ENCODE measurements around the gene ZNF100. TPM values are rescaled to one million over a fixed set of nuclear protein-coding genes. Genes with fewer than 3 reads are reported as not detected.
"Not testable (repeated sequence)": the region's sequence is repeated elsewhere in the genome, so short reads cannot be mapped to it uniquely, and the experiment has no call there.

The ZNF100 gene
- total and polyA plus RNA-seq, 2 donors (not counting 1 experiment from before 2014, with no cell fraction given), result 2.3 to 2.4 TPM

- no peak overlapping the region for H3K4me3 ChIP-seq (replicated peaks in 1 of 4; ENCODE audit: control extremely low read depth in 1 of 4, insufficient read depth in 1 of 4, low read depth in 3 of 4, low read length in 4 of 4)
- no peaks in the 10 kb centered on the region for H3K79me2 ChIP-seq (ENCODE audit: control insufficient read depth, insufficient read depth, low read length)
- no peak overlapping the region for H3K4me2 ChIP-seq (ENCODE audit: extremely low read depth, insufficient read depth, low read length)
- H2AFZ ChIP-seq (ENCODE audit: low read length), result no peak overlapping the region
- no peaks in the 10 kb centered on the region for H3K27me3 ChIP-seq (ENCODE audit: control insufficient read depth, insufficient read depth, low read length)
- H3K36me3 ChIP-seq (ENCODE audit: control insufficient read depth, insufficient read depth, low read length), result no peaks in the 10 kb centered on the region
- H4K20me1 ChIP-seq (ENCODE audit: control insufficient read depth, extremely low read depth, insufficient read depth, low read length), result no peaks in the 10 kb centered on the region
- no peak overlapping the region for H3K9ac ChIP-seq (ENCODE audit: insufficient read depth, low read length)
- TF ChIP-seq, protein P1, sequence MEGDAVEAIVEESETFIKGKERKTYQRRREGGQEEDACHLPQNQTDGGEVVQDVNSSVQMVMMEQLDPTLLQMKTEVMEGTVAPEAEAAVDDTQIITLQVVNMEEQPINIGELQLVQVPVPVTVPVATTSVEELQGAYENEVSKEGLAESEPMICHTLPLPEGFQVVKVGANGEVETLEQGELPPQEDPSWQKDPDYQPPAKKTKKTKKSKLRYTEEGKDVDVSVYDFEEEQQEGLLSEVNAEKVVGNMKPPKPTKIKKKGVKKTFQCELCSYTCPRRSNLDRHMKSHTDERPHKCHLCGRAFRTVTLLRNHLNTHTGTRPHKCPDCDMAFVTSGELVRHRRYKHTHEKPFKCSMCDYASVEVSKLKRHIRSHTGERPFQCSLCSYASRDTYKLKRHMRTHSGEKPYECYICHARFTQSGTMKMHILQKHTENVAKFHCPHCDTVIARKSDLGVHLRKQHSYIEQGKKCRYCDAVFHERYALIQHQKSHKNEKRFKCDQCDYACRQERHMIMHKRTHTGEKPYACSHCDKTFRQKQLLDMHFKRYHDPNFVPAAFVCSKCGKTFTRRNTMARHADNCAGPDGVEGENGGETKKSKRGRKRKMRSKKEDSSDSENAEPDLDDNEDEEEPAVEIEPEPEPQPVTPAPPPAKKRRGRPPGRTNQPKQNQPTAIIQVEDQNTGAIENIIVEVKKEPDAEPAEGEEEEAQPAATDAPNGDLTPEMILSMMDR (conservative IDR thresholded peaks at IDR 0.05 in 1 of 2, IDR thresholded peaks at IDR 0.05 in 1 of 2; ENCODE audit: low read depth in 1 of 2, low read length in 2 of 2), result no peak
- TF ChIP-seq EZH2 (IDR thresholded peaks at IDR 0.05; ENCODE audit: low read length, missing control alignments), result no peak
- no peak for DNase-seq (ENCODE audit: low read depth in 2 of 2)
- no peak overlapping the region for H3K27ac ChIP-seq (ENCODE audit: insufficient read depth, low read length)
- H3K9me3 ChIP-seq (ENCODE audit: control insufficient read depth, insufficient read depth, low read depth, low read length), result no peaks in the 10 kb centered on the region
- no peaks in the 10 kb centered on the region for H3K4me1 ChIP-seq (ENCODE audit: control insufficient read depth, extremely low read depth, insufficient read depth, low read length)
These were observed 19.3 kb downstream of the ZNF100 start for GRCh38 chr19:21748088-21748487.

DNA sequence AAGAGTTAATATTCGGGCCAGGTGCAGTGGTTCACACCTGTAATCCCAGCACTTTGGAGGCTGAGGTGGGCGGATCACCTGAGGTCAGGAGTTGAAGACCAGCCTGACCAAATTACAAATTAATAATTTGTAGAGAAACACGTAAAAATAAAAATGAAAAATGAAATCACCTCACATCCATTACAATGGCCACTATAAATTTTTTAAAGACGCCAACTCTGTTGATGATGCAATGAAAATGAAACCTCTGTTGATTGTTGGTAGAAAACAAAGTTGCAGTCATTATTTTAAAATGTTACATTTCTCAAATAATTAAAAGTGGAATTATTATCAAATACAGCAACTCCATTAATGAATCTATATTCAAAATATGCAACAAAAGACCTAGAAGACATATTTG lies 26.8 kb downstream of the ZNF100 start:
- no peaks in the 10 kb centered on the region for H3K79me2 ChIP-seq (ENCODE audit: control insufficient read depth, insufficient read depth, low read length)
- no peaks in the 10 kb centered on the region for H3K36me3 ChIP-seq (ENCODE audit: control insufficient read depth, insufficient read depth, low read length)
- no peak overlapping the region for H3K4me3 ChIP-seq (replicated peaks in 1 of 4; ENCODE audit: control extremely low read depth in 1 of 4, insufficient read depth in 1 of 4, low read depth in 3 of 4, low read length in 4 of 4)
- H3K27ac ChIP-seq (ENCODE audit: insufficient read depth, low read length), result no peak overlapping the region
- TF ChIP-seq, protein P1 (conservative IDR thresholded peaks at IDR 0.05 in 1 of 2, IDR thresholded peaks at IDR 0.05 in 1 of 2; ENCODE audit: low read depth in 1 of 2, low read length in 2 of 2), result no peak
- TF ChIP-seq EZH2 (IDR thresholded peaks at IDR 0.05; ENCODE audit: low read length, missing control alignments), result no peak
- H3K4me2 ChIP-seq (ENCODE audit: extremely low read depth, insufficient read depth, low read length), result no peak overlapping the region
- H4K20me1 ChIP-seq (ENCODE audit: control insufficient read depth, extremely low read depth, insufficient read depth, low read length), result no peaks in the 10 kb centered on the region
- no peak for DNase-seq (ENCODE audit: low read depth in 2 of 2)
- H3K27me3 ChIP-seq (ENCODE audit: control insufficient read depth, insufficient read depth, low read length), result no peaks in the 10 kb centered on the region
- no peak overlapping the region for H2AFZ ChIP-seq (ENCODE audit: low read length)
- H3K9me3 ChIP-seq (ENCODE audit: control insufficient read depth, insufficient read depth, low read depth, low read length), result no peaks in the 10 kb centered on the region
- no peaks in the 10 kb centered on the region for H3K4me1 ChIP-seq (ENCODE audit: control insufficient read depth, extremely low read depth, insufficient read depth, low read length)
- H3K9ac ChIP-seq (ENCODE audit: insufficient read depth, low read length), result no peak overlapping the region

DNA sequence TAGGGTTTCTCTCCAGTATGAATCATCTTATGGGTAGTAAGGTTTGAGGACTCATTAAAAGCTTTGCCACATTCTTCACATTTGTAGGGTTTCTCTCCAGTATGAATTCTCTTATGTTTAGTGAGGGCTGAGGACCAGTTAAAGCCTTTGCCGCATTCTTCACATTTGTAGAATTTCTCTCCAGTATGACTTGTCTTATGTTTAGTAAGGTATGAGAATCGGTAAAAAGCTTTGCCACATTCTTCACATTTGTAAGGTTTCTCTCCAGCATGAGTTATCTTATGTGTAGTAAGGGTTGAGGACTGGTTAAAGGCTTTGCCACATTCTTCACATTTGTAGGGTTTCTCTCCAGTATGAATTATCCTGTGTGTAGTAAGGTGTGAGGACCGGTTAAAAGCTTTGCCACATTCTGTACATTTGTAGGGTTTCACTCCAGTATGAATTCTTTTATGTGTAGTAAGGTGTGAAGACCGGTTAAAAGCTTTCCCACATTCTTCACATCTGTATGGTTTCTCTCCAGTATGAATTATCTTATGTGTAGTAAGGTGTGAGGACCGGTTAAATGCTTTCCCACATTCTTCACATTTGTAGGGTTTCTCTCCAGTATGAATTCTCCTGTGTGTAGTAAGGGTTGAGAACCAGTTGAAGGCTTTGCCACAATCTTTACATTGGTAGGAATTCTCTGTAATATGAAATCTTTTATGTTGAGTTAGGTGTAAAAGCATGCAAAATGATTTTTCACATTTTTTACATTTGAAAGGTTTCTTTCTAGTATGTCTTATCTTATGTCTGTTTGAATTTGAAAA lies 40.2 kb downstream of the ZNF100 start:
- not testable (repeated sequence) for H3K79me2 ChIP-seq (ENCODE audit: control insufficient read depth, insufficient read depth, low read length); DNase-seq (ENCODE audit: low read depth in 2 of 2); H2AFZ ChIP-seq (ENCODE audit: low read length); H3K4me1 ChIP-seq (ENCODE audit: control insufficient read depth, extremely low read depth, insufficient read depth, low read length); H4K20me1 ChIP-seq (ENCODE audit: control insufficient read depth, extremely low read depth, insufficient read depth, low read length); H3K9me3 ChIP-seq (ENCODE audit: control insufficient read depth, insufficient read depth, low read depth, low read length); H3K36me3 ChIP-seq (ENCODE audit: control insufficient read depth, insufficient read depth, low read length); H3K4me2 ChIP-seq (ENCODE audit: extremely low read depth, insufficient read depth, low read length); H3K9ac ChIP-seq (ENCODE audit: insufficient read depth, low read length); H3K27me3 ChIP-seq (ENCODE audit: control insufficient read depth, insufficient read depth, low read length); H3K4me3 ChIP-seq (replicated peaks in 1 of 4; ENCODE audit: control extremely low read depth in 1 of 4, insufficient read depth in 1 of 4, low read depth in 3 of 4, low read length in 4 of 4); H3K27ac ChIP-seq (ENCODE audit: insufficient read depth, low read length)

Data from fibroblast of lung (primary cell).